Mucosa of gallbladder (tissue), 1 donor: ENCODE results near the gene MACROD2. TPM values are rescaled to one million over a fixed set of nuclear protein-coding genes. Genes with fewer than 3 reads are reported as not detected.

Experiments used
- DNase-seq: peaks from one replicate; pipeline ENCODE4 v3.0.0-alpha.2; 2020; ENCODE audit warnings: low spot score
- total RNA-seq: library from RNA; stranded (reverse); gene quantifications from one replicate; pipeline ENCODE4 v1.2.1, GENCODE V29; 2021
- donor health status: DM: no; HTN: no; CAD: no.

MACROD2 gene
- total RNA-seq, 1 donor from 2014 or later: 7.5 TPM

DNA sequence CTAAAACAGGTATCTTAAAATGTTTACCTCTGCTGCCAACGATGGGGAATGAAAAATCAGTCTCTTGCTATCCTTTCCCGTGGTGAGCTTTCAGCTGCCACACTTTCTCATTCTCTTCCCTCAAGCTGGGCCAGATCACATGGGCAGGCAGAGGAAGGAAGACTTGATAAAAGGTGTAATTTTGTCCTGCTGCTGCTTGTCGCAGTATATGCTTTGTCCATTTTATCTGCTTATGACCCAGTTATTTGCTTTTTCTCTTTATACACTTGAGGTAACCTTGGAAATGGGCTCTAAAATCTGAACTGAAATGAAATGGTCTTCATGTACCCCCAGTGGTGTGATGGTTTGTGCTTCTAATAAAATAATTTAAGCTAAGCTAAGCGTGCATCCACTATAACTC is 1038.0 kb downstream of the MACROD2 start:
- DNase-seq: no peak

DNA sequence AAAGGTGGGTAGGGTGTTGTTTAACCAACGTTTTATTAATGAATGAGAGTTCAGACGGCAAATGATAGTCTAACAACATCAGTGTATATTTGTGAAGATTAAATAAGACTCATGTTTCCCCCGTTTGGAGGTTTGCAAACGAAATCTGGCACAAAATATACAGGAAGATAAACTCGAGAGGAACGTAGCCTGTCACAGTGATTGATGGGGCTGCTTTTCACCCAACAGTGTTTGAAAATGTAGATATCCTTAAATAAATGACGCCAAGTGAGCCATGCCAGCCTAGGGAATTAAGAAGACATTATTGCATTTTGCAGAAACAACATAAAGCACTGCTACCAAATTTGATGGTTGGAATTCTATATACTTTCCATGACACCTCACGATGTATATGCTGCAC is 1038.6 kb downstream of the MACROD2 start:
- DNase-seq: no peak

DNA sequence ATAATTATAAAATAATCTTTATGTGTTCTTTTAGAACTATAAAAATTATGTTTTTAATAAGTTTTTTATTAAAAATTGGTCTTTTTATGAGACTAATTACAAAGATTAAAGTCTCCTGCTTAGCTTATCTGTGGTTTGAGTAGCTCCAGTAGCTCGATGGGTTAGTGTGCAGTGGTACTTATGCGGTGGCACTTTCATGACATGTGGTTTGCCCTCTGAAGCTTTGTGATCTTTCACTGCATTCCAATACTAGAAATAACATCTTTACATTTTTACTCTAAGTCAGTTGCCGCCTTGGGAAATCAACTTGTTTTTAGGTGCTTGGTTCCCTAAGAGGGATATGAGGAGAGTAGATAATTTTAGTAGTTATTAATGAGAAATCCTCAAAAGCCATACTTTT is 1041.6 kb downstream of the MACROD2 start:
- no peak for DNase-seq

DNA sequence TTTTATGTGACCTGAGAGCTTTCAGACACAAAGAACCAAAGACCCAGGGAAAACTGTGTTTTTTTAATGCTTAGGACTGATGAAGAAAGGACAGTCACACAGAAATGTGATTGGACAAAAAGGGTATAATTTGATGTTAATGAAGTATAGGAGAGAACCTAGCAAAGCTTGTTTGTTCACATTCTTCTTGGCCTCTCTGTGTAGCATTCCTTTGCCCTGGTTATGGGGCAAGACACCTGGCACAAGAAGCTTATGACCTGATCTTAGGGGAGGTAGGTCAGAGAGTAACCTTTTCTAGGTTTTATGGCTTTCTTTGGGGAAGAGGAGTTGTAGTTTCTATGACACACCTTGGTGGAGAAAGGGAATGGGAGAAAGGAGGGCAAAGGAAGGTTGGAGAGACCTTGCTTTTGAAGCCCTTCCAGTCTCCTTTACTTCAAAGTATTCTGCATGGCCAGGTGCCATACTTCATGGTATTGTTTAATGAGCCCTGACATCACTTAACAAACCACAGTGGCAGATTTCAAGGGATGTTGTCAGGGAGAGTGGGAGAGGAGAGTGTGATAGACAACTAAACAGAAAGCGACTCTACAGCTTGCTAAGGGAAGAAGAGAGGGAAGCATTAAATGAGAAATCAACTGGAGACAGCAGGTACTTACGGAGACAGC is 1043.9 kb downstream of the MACROD2 start:
- no peak for DNase-seq

DNA sequence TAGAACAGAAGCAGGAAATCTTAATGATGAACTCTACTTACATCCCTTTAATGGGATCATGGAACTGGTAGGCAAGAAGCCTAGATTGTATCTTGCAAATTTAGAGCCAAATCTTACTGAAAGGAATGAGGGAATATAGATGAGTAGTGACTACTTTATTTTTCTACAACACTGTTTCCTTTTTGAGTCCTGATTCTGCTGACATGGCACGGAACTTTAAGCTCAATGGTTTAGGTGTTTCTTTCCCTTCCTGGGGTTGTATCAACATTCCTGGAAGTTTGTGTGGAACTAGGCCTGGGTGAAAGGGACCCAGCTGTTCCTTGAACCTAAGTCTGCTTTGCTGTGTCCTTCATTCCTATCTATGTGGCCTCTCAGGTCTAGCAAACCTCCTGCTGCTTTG is 1047.4 kb downstream of the MACROD2 start:
- DNase-seq: no peak

DNA sequence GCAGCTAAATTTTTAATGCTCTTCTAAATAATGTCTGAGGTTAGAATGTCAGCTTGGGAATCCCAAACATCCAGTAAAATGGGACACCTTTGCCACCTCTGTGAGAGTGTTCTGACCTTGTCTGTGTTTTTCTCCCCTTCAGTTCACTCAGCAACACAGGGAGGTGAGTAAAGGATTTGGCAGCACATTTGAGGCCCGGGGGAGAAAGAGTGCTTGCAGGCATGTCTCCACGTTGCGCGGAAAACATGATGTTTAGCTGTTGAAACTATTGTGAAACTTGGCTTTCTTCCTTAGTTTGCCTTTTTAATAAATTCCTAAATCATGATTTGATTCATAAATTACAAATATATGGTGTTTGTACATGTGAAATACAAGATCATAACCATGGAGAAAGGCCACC is 1049.9 kb downstream of the MACROD2 start:
- DNase-seq: no peak

DNA sequence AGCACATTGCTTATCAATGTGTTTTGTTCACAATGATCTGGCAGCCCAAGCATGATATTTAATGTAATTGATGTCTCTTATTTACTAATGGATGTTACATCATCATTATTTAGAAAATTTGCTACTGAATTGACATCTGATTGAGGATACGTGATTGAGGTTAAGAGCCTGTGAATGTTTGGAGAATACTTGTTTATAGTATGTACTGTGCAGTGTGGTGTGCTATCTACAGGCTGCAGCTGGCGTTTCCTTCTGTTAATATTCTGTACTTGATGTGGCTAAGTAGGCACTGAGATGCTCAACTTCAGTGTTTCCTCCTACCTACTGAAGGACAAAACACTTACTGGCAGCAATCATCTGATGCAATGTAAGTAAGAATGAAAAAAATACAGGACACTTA is 1051.7 kb downstream of the MACROD2 start:
- no peak for DNase-seq

DNA sequence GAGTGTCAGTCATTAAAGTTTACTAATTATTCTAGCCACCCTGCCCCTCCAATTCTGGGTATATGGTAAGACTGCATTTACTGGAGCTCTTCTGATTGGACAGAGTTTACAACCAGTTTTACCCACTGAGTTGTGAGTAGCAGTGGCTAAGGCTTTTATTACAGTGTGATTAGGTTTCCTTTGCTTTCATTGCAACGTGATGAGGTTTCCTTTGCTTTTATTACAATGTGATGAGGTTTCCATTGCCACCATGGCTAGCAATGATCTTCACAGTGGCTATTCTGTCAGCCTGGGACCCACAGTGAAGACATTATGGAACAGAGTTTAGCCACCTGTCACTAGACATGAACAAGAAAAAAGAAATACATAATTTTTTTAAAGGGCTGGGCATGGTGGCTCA is 1052.3 kb downstream of the MACROD2 start:
- no peak for DNase-seq

DNA sequence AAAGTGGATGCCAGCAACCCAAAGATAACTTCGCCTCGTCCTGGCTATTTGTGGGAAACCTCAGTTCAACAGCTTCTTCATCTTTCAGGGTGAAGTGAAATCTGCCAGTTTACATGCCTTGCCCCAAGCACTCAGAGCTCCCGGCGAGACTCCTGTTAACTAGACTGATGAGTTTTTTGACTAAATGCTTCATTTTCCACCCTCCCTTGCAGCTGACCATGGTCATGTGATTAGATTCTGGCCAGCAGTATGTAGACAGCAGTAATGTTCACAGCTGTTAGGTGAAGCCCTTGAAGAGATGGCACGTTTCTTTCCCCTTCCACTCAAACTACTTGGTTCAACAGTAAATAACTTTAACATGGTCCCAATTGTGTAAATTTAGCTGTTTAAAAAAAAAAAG is 1060.9 kb downstream of the MACROD2 start:
- DNase-seq: no peak

DNA sequence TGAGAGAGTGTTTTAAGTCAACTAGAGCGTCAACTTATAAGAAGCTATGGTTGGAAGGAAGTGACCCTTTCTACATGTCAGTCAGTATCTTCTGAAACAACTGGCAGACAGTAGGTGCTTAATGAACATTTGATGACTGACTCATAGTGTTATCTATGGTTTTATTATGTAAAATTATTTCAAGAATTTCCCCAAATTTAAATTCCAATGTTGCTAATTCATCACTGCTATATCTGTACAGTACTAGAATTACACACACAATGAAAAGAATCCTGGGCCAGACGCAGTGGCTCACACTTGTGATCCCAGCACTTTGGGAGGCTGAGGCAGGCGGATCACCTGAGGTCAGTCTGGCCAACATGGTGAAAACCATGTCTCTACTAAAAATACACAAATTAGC is 1063.5 kb downstream of the MACROD2 start:
- DNase-seq: no peak

DNA sequence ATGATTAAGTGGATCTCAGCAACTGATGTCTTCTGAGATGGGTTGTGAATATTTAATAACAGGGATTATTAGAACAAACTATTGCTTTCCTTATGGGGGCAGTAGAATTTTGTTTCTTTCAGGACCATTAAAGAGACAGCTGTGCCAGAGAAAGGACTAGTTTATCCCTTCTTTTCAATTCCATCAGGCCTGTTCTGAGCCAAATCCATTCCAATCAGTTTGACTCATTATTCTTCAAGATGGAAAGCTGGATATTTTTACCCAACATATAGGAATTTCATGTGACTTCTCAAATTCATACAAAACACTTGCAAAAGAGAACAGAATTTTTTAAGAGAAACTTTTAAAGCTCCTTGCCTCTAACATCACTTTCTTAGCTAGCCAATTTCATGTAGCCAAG is 1064.1 kb downstream of the MACROD2 start:
- no peak for DNase-seq

DNA sequence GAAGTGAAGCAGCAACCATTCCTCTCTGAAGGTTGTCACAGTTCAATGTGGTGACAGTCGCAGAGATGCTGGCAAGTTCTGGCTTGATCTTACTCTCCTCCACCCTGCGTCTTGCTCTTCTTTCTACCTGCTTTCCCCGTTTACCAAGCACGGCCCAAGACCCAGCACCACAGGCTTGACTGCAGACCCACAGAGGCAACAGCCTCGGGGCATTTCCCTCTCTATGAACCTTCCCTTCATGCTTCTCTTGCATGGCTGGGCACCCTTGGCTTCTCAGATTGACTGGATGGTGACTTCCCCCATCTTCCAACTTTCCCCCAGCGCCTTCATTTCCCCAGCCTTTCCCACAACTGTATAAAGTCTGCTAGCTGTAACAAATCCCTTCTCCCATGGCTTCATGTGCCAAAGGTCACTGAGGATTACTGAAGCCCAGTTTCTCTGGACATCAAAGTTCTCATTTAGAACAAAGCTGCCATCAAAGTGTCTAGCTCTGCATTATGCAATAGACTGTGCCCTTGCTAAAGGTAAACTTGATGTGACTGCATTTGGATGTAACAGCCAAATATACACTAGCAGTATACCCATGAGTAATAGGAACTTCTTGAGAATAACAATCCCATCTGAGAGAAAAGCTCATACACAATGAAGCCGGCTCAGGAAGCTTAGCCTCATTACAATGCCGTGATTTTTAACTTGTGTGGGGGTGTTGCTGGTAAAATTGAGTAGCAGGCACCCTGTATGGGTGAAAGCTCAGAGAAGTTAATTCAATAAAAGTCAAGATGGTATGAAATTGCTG is 1065.1 kb downstream of the MACROD2 start:
- DNase-seq: no peak

DNA sequence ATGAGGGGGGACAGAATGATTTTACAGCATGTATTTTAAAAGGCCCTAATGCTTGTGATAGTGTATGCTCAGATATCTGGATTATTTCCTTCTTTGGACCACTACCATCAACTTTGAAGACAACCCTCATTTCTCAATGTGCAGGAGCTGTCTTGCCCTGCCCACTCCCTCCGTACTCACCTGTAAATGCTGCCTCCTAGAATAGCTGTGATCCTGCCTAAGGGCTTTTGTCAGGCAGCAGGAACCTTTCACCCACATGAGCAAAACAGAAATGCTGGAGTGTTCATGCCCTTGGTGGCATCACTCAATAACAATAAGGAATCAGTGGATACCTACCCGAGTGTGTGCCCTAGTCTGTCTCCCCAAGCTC is 1065.7 kb downstream of the MACROD2 start:
- no peak for DNase-seq

DNA sequence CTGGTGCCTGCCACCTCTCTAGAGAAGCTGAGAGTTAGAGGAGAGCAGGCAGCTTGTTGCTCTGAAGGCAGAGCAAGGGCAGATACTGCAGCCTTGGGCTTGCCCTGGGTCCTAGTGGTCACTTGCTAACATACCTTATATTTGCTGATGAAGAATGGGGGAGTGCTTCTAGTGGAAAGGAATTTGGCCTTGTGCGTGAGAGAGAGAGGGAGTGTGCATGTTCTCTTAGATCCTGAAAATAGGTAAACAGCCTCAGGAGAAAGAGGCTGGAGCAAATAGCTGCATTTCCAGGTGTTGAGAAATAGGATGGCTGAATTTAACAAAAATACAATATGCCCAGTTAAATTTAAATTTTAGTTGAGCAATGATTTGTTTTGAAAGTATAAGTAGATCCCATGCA is 1066.6 kb downstream of the MACROD2 start:
- DNase-seq: no peak

DNA sequence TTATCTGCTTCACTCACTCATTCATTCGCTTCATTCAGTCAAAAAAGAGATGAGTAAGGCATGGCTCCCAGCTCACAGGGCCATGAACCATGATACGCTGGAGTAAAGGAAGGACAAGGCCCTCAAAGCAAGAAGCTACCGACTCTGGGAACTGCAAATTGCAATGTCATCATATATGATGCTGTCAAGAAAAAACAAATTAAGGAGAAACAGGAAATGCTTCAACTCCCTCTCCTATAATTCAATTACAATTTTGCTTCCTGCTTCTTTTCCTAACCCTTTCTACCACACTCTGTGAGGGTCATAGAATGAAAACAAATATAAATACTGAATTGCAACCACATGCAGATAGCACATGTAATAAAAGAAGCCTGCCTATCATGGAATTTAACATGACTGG is 1067.8 kb downstream of the MACROD2 start:
- no peak for DNase-seq

DNA sequence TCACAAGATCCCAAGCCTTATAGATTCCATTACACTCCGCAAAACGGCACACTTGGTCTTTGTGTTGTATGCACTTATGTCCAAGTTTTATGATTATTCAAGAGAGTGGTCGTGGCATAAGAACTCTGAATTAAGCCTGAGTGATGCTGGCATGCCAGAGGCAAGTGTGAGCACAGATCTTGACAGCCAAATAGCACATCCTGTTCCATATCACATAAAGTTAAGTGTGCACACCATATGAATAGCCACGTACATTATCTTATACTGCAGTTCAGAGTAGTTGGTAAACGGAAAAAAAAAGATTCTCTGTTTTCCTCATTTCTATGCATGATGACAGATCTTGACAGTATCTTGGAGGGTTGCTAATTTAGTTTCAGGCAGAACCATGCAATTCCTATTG is 1069.4 kb downstream of the MACROD2 start:
- no peak for DNase-seq

DNA sequence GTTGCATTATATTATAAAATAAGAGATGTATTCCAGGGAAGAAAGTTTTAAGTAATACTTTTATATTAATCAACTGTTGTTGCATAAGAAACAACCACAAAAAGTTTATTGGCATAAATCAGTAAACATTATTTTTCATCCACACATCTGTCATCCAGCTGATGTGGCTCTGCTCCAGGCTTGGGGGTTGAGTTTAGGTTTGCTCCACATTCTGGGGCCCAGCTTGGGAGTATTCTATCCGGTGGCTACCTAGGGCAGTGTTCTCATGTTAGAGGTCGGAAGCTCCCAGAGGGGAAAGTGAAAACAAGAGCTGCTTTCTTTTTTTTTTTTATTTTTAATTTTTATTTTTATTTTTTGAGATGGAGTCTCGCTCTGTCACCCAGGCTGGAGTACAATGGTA is 1070.5 kb downstream of the MACROD2 start:
- DNase-seq: no peak

DNA sequence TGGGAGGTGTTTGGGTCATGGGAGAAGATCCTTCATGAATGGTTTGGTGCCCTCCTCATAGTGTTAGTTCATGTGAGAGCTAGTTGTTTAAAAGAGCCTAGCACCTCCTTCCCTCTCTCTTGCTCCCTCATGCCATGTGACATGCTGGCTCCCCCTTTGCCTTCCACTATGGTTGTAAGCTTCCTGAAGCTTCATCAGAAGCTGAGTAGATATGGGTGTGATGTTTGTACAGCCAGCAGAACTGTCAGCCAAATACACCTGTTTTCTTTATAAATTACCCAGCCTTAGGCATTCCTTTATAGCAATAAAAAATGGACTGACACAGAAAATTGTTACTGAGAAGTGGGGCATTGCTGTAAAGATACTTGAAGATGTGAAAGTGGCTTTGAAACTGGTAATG is 1073.2 kb downstream of the MACROD2 start:
- DNase-seq: no peak

DNA sequence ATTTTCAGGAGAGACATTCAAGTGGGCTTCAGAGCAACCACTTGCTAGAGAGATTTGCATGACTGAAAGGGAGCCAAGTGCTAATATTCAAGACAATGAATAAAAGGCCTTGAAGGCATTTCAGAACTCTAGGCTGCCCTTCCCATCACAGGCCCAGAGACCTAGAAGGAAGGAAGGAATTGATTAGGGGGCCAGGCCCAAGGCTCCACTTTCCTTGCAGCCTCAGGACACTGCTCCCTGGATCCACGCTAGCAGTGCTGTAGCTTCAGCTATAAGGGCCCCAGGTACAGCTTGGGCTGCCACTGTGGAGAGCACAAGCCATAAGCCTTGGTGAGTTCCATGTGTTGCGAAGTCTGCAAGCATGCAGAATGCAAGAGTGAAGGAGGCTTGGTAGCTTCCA is 1074.0 kb downstream of the MACROD2 start:
- no peak for DNase-seq

DNA sequence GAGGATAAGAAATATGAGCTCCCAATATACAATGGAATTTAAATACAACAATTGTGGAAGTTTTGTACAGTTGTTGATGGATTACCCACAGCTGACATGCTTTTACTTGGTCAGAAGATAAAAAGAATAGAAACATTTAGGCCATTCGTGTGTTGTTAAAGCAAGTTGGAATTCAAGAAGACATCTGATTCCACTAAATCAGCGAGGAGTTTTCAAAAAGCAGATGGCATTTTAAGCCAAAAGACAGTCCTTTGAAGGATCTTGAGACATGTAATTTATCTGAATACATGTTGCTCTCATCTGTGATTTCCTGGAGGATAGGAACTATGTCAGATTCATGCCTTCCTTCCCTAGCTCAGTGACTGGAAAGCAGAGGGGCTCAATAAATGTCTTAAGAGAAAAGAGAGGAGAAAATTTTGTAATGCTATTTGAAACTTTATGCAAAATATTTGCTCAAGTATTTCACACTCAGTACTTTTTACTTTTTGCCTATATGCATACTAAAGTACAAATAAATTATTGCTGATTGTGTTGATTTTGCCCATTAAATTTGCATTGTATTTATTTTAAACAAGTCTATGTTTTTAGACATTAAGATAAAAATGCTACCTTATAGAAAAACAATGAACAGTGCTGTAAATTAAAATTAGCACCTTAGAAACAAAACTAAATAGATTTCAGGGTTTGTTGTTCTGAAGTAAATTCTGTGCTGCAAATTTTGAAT is 1075.9 kb downstream of the MACROD2 start:
- DNase-seq: no peak

DNA sequence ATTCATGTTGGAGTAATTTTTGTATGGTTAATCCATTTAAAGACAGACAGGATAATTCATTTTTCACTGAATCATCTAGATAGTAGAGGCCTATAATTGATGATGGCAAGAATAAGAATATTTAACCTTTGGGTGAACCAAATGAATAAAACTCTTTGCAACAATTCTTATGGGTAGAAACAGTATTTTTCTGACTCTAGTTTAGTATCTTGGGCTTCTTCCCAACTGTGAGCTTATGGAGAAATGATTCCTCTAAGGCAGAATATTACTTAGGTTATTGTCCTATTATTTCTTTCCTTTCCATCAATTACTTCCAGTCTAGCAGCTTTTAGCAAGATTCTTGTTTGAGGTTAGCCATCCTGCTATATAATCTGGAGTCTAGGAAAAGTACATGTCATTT is 1077.0 kb downstream of the MACROD2 start:
- DNase-seq: no peak

DNA sequence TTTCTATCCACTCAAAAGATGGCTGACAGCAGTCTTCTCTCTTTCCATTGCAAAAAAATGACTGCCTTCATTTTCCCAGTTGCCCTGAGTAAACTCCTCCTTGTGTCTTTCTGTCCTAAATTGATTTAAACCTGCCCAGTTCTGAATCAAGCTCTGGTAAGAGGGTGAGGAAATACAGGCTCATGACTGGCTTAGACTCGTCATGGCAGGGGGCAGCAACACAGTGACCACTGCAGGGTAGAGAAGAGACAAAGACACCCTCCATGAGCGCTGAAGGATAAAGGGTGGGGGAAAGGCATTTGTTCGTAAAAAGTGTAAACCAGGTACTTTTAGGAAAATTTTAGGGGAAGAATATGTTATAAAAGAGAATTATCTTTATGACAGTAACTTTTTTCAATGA is 1080.3 kb downstream of the MACROD2 start:
- DNase-seq: no peak

DNA sequence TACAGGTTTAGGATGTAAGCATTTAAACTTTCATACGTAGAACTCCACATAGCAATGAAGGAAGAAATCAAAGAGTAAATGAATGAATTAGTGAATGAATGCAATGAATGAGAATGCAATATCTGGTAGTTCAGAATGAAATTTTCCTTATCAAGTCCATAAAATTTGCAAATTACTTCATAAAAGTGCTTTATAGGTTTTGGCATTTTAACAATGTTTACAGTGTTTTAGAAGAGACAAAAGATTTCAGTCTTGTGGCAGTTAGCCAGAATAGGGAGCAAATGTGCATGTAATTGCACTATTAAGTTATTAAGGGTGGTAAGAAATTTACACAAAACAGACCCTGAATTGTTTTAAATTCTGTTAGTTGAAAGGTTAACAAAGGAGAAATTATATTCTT is 1081.5 kb downstream of the MACROD2 start:
- no peak for DNase-seq
